Loucy (cell line): ENCODE measurements around the gene ALAS1.

Experiments
- H2AFZ ChIP-seq: fragments of 200-600 bp; sonication (generic); 2 replicates; pipeline ENCODE4 v1.6.0; 2016; ENCODE audit warnings: antibody characterized with exemption, mild to moderate bottlenecking, low read length, moderate library complexity
- H3F3A ChIP-seq: fragments of 200-600 bp; 2 replicates; pipeline ENCODE4 v1.6.0; 2016; ENCODE audit warnings: antibody characterized with exemption, low read depth, mild to moderate bottlenecking
- H3K27me3 ChIP-seq: fragments of 200-600 bp; sonication (generic); 2 replicates; pipeline ENCODE4 v1.6.1; 2014; ENCODE audit warnings: low read length, mild to moderate bottlenecking; ENCODE audit not compliant: insufficient read depth, poor library complexity, severe bottlenecking
- H3K36me3 ChIP-seq: fragments of 200-600 bp; sonication (generic); 2 replicates; pipeline ENCODE4 v1.6.1; 2016; ENCODE audit warnings: low read length; ENCODE audit not compliant: insufficient read depth
- H3K4me1 ChIP-seq: fragments of 200-600 bp; sonication (generic); 2 replicates; pipeline ENCODE4 v1.5.1; 2014; ENCODE audit warnings: low read length, mild to moderate bottlenecking; ENCODE audit not compliant: insufficient read depth, poor library complexity, severe bottlenecking
- H3K4me2 ChIP-seq: fragments of 200-600 bp; sonication (generic); 2 replicates; pipeline ENCODE4 v1.6.0; 2014; ENCODE audit warnings: antibody characterized with exemption, low read length, low read depth, mild to moderate bottlenecking; ENCODE audit not compliant: poor library complexity, severe bottlenecking
- H3K4me3 ChIP-seq: fragments of 200-600 bp; sonication (generic); 2 replicates; pipeline ENCODE4 v1.5.1; 2014; ENCODE audit warnings: low read length, mild to moderate bottlenecking, mixed read lengths; ENCODE audit not compliant: poor library complexity, severe bottlenecking
- H3K79me2 ChIP-seq: fragments of 200-600 bp; sonication (generic); 2 replicates; pipeline ENCODE4 v1.6.1; 2014; ENCODE audit warnings: low read length; ENCODE audit not compliant: insufficient read depth
- H3K9ac ChIP-seq: fragments of 200-600 bp; sonication (generic); 2 replicates; pipeline ENCODE4 v1.6.0; 2014; ENCODE audit warnings: mild to moderate bottlenecking, low read depth, low read length, moderate library complexity; ENCODE audit not compliant: poor library complexity, severe bottlenecking
- H3K9me2 ChIP-seq: fragments of 200-600 bp; sonication (generic); replicated peaks from 2 replicates; pipeline ENCODE4 v1.6.1; 2016; ENCODE audit warnings: low read depth, low read length, mixed read lengths
- H3K9me3 ChIP-seq: fragments of 200-600 bp; sonication (generic); 2 replicates; pipeline ENCODE4 v1.6.1; 2014; ENCODE audit warnings: mild to moderate bottlenecking, antibody characterized with exemption, low read length, low read depth; ENCODE audit not compliant: insufficient read depth
- H4K20me1 ChIP-seq: fragments of 200-600 bp; sonication (generic); 2 replicates; pipeline ENCODE4 v1.6.0; 2014; ENCODE audit warnings: antibody characterized with exemption, low read length, mild to moderate bottlenecking; ENCODE audit not compliant: insufficient read depth, poor library complexity, severe bottlenecking
- CTCF ChIP-seq: fragments of 200-600 bp; sonication (generic); conservative IDR thresholded peaks from 2 replicates; pipeline ENCODE4 v1.5.1; 2014; ENCODE audit warnings: mild to moderate bottlenecking, antibody characterized with exemption, low read length
- EZH2phosphoT487 ChIP-seq: fragments of 200-600 bp; IDR thresholded peaks from 2 replicates; pipeline ENCODE4 v1.6.1; 2018; ENCODE audit warnings: antibody characterized with exemption, mild to moderate bottlenecking, moderate library complexity, borderline replicate concordance

The ALAS1 gene

GRCh38 chr3:52211268-52211891, 13.4 kb downstream of the ALAS1 start:
- TF ChIP-seq CTCF (no peak), EZH2phosphoT487 (no peak)
- Histone ChIP-seq H3K4me3 (no peak overlapping the region), H4K20me1 (no peaks in the 10 kb centered on the region), H3K9me2 (no peaks in the 10 kb centered on the region), H3K4me2 (no peak overlapping the region), H3K4me1 (peaks cover 2% of the 10 kb centered on the region), H3K36me3 (peaks cover 87% of the 10 kb centered on the region), H3K9ac (no peak overlapping the region), H3K9me3 (no peaks in the 10 kb centered on the region), H3F3A (no peaks in the 10 kb centered on the region), H2AFZ (no peak overlapping the region), H3K79me2 (peaks cover 3% of the 10 kb centered on the region; the same call in 1 of the 2 replicates), H3K27me3 (no peaks in the 10 kb centered on the region)

- Histone ChIP-seq H2AFZ (no peak overlapping the region), H4K20me1 (no peaks in the 10 kb centered on the region), H3K36me3 (peaks cover 75% of the 10 kb centered on the region), H3K4me2 (no peak overlapping the region), H3K27me3 (no peaks in the 10 kb centered on the region), H3K9me3 (no peaks in the 10 kb centered on the region), H3F3A (peaks cover 12% of the 10 kb centered on the region; the same call in 1 of the 2 replicates), H3K4me1 (peaks cover 18% of the 10 kb centered on the region), H3K9me2 (no peaks in the 10 kb centered on the region), H3K79me2 (peaks cover 3% of the 10 kb centered on the region), H3K9ac (no peak overlapping the region), H3K4me3 (no peak overlapping the region)
- TF ChIP-seq CTCF (no peak), EZH2phosphoT487 (no peak)
These were observed 15.0 kb downstream of the ALAS1 start for GRCh38 chr3:52213005-52213404.

GRCh38 chr3:52213901-52214300, 15.9 kb downstream of the ALAS1 start:
- Histone ChIP-seq H3K4me2 (no peak overlapping the region), H3F3A (peaks cover 13% of the 10 kb centered on the region; the same call in 1 of the 2 replicates), H4K20me1 (no peaks in the 10 kb centered on the region), H3K27me3 (no peaks in the 10 kb centered on the region), H2AFZ (no peak overlapping the region), H3K4me1 (peaks cover 26% of the 10 kb centered on the region), H3K9me3 (no peaks in the 10 kb centered on the region), H3K36me3 (peaks cover 66% of the 10 kb centered on the region), H3K9ac (no peak overlapping the region), H3K79me2 (peaks cover 5% of the 10 kb centered on the region), H3K4me3 (no peak overlapping the region), H3K9me2 (no peaks in the 10 kb centered on the region)
- no peak for TF ChIP-seq EZH2phosphoT487
- TF ChIP-seq CTCF: no peak
